GM18511 (cell line): ENCODE results near the gene AGAP1.

Source experiments
- ATAC-seq: cut with Tn5 transposase; IDR thresholded peaks from one replicate; pipeline ENCODE4 v1.9.1; 2021; ENCODE audit warnings: mild to moderate bottlenecking, moderate library complexity; ENCODE audit not compliant: unreplicated experiment

AGAP1 gene

GRCh38 chr2:236161082-236161462 is 667.2 kb downstream of the AGAP1 start:
- ATAC-seq, result no peak

GRCh38 chr2:236161531-236161930 is 667.7 kb downstream of the AGAP1 start:
- no peak for ATAC-seq

GRCh38 chr2:236162031-236162845 is 668.4 kb downstream of the AGAP1 start:
- no peak for ATAC-seq

- ATAC-seq, result no peak
Measured at GRCh38 chr2:236162882-236163470, 669.1 kb downstream of the AGAP1 start.

GRCh38 chr2:236163471-236164200 is 669.8 kb downstream of the AGAP1 start:
- no peak for ATAC-seq

GRCh38 chr2:236164201-236164924 is 670.5 kb downstream of the AGAP1 start:
- ATAC-seq, result no peak

GRCh38 chr2:236164925-236165841 is 671.3 kb downstream of the AGAP1 start:
- ATAC-seq, result no peak

GRCh38 chr2:236165842-236166795 is 672.3 kb downstream of the AGAP1 start:
- no peak for ATAC-seq

GRCh38 chr2:236166796-236167296 is 673.0 kb downstream of the AGAP1 start:
- no peak for ATAC-seq

GRCh38 chr2:236167297-236168109 is 673.7 kb downstream of the AGAP1 start:
- no peak for ATAC-seq

- no peak for ATAC-seq
Measured at GRCh38 chr2:236168110-236169080, 674.6 kb downstream of the AGAP1 start, which contains the start of gene GBX2. Gene GBX2, minus strand, starts transcription at chr2:236168386. Its CDS starts 415 bp downstream, at chr2:236167971.

- ATAC-seq, result no peak
Measured at GRCh38 chr2:236169151-236169721, 675.4 kb downstream of the AGAP1 start.

GRCh38 chr2:236169741-236170589 is 676.1 kb downstream of the AGAP1 start:
- no peak for ATAC-seq

- no peak for ATAC-seq
Measured at GRCh38 chr2:236170590-236171165, 676.8 kb downstream of the AGAP1 start.

- no peak for ATAC-seq
Measured at GRCh38 chr2:236171181-236171679, 677.4 kb downstream of the AGAP1 start.
